NCI-H1105 (cell line): ENCODE results near the gene FOXN3.

Experiments used
- DNase-seq: peaks from one replicate; lab custom pipeline; 2025; lab: John Stamatoyannopoulos, UW

Gene FOXN3

DNA sequence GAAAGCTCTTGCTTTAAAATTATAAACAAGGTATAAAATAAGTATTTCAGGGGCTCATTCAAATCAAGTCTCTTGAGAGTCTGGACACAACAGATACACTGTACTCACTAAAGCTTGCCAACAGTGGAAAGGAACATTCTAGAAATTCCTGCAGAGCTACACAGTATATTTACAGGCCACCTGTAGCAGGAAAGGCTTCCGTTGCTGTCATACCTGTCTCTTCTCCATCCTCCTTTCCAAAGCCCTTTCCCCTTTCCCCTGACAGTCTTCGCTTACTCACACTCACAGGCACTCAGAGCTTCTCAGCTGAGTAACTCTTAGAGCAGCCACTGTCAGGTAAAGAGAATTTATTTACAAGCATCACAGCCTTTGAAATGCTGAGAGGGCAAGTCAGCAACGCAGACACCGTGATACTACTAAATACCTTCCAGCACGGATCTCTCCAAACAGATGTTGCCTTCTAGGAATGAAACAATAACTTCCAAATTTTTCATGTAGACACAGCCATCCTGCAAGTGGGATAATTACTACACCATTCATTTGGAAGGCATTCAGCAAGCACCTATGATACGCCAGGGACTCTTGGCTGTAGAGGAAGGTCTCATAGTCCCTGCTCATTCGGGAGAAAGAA lies 167.9 kb downstream of the FOXN3 start:
- DNase-seq = no peak

DNA sequence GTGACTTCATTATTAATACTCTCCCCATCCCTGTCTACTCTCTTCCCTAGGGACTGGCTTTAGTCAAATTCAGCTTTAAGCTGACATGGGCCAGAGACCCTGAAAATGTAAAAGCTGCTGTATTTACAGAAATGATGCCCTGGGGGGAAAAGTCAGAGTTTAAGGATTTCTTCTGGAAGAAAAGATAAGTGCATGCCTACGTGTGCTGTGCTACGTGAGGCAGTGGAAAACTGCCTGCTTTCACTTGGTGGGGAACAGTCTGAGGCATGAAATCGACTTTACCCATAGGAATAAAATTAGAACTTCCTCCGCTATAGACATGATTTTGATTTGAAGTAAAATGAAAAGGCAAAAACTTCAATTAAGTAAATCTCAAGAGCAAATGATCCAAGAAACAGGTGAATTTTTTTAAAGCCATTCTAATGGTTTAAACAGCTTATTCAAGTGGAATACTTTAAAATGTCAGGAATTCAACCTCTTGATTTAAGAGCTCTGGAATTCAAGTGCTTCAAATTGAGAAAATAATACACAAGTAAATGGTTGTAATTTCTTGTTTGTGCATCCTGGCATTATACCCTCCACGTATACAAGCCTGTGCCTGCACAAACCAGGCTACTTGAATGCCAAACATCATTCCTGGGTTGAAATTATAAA lies 168.5 kb downstream of the FOXN3 start:
- no peak for DNase-seq

DNA sequence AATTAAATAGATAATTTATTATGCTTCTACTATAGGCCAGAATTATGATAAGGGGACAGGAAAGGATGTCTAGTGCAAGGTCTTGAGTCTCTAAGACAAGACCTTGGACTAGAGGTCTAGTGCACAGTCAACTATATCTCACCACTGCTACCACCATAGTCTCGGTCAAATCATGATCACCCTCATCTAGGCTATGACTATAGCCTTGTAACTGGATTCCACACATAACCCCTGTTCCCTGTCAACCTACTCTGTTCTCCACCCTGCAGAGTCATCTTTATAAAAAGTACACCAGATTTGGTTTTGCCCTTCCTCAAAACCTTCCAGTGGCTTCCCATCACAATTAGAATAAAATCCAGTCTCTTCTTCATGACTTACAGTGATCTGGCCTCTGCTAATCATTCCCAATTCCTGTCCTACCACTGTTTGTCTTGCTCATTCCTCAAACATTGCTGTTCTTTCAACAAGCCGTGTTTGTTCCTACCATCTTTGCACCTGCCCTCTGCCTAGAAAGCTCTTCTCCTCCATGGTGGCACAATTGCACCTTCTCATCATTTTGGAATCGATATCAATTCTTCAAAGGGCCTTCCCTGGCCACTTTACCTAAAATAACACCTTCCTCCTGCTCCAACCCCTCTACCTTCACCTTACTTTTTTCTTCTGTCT lies 169.4 kb downstream of the FOXN3 start:
- DNase-seq = no peak

DNA sequence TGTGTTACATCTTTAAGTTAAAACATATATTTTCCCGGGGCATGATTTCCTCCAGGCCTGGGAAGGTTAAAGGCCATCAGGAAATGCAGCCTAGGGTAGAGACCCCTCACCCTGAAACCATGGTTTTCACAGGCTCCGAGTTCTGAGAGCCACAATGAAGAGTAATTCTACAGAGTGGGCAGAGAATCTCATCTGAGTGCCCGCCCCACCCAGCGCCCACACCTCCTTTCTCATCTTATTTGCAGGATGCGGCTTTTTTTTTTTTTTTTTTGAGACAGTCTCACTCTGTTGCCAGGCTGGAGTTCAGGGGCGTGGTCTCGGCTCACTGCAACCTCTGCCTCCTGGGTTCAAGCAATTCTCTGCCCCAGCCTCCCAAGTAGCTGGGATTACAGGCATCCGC lies 170.7 kb downstream of the FOXN3 start:
- no peak for DNase-seq

DNA sequence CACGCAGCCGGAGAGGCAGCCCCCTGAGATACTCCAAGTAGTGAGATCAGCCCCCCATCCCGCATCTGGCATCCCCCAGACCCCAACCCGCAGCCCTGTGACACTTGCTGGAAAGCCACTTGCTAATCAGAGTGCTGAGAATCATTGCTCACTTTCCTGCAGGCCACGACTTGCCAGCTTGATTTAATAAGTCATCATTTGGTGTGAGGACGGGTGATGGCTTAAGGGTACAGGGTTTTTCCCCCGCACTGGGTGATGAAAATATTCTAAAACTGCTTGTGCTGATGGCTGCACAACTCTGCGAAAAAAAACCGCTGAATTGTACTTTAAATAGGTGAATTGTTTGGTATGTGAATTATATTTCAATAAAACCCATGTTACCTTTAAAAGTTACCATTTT lies 171.2 kb downstream of the FOXN3 start:
- DNase-seq = no peak

DNA sequence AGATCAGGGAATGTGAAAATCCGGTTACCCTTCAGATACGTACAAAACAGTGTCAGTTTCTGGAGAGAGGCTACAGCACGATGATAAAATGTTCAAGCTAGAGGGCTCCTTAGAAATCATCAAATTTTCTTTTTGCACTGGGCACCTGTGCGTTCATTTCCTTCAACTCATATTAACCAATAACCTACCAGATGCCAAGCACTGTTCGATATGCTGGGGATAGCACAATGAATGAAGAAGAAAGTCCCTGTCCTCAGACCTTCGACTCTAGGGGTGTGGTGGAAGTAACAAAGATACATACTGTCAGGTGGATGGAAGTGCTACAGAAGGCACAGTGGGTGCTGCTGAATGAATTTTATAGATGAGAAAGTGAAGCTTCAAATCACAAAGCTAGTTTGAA lies 172.3 kb downstream of the FOXN3 start:
- DNase-seq = no peak

DNA sequence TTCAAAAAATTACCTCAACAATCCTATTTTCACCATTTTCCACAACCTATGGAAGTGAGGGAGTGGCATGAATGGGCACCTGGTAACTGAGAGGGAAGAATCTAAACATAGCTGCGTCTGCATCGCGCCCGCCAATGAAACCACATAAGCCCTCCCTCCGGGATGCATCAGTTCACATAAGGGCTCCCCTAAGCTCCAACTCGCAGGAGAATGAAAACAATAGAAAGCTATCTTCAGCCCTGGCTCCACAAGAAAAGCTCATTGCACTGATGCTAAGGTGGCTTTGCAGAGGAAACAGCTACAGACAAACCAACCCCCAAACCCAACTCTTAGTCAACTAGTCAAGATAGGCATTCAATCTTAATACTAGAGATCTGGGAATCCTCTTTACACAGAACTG lies 173.3 kb downstream of the FOXN3 start:
- no peak for DNase-seq

DNA sequence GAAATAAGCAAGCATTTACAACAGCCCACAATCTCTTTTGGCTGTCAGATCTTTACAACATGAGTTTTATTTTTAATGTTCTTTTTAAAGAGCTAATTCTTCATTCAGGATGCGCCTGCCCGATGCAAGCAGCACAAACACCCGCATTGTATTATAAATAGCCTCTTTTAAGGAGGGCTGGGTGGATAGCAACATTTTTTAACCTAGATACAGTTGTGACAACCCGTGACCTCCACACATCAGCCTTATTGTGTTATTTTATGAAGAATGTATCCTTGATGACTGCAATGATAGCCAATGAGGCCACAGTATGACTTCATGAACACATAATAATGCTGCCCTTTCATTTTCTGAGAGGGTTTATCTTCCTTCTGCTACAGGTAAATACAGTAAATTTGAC lies 173.7 kb downstream of the FOXN3 start:
- no peak for DNase-seq

DNA sequence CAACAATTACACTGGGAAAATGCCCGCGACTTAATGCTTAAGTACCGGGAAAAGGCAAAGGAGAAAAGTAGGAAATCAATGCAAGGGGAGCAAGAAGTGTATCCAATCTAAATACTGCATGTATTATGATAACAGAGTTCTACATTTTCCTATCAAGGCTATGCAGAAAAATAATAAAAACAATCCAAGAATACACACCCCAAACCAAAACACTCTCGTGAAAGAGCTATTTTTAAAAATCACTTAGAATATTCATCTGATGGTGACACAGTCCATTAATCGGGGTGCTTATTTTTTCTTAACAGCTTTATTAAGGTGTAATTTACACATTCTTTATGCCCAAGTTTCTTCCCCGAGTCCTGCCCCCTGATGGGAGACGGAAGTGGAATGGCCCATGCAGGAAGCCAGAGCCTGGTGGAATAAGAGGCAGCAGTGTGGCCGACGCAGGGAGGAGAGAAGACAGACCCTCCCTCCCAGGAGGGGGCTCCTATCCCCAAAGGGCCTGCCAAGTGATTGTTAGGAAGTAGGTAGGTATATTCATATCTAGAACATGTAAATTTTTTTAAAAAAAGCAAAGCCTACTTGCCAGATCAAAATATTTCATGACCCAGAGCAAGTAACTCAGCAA lies 174.3 kb downstream of the FOXN3 start:
- no peak for DNase-seq

DNA sequence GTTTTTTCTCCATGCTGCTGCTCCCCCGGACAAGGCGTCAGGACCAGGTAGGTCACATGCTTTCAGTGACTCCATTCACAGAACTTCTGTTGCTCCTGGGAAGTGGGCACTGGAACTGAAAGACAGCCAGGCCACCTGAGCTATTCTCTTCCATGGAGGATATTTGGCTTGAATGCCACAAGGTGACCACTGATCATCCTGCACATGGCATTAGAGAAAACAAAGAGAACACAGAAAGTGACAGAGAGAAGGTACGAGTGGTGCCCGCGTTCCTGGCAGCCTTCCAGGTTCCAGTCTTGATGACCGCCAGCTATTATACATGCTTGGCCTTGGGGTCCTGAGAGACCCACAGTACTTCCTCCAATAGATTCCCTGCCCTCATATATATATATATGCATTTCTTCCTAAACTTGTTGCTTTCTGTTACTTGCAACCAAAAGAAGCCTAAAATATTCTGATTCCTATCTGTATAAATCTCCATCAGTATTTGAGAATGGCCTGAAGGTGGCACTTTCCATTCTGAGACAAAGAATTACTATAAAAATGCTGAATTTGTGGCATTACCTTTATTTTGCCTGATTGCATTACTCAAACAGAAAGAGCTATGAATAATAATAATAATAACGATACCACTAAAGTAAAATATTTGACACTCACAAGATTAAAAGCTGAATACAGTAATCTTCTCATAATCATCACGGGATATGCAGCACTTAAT lies 174.9 kb downstream of the FOXN3 start:
- DNase-seq = no peak

DNA sequence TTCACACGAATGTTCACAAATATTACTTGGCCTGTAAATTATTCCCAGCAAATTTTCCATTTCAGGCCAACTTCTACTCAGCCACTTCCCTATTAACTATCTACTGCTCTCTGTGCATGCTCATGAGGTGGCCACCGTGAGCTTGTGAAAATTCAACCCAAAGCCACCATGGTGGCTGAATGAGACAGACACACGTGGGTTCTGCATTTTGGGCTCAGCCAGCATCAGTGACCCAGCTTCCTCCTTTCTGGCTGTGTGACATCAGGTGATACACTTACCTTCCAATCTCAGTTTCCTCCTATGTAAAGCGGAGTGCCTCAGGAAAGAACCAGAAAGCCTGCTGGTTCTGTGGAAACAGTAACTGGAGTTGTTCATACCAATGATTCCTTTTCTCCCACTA lies 175.8 kb downstream of the FOXN3 start:
- no peak for DNase-seq

DNA sequence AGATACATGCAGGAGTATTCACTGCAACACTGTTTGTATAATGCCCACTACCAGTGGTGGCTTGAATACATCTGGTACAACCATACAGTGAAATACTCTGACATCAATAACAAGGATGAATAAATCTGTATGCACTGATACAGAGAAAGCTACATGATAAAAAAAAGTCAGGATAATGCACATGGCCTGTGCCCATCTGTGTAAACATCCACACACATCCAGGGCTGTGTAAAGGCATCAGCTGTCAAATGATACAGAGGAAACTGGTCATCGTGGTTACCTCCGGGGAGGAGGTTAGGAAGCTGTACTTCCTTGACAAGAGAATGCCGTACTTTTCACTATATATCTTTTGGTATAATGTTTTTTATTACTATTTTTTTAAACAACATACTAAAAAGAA lies 176.6 kb downstream of the FOXN3 start:
- DNase-seq = no peak

DNA sequence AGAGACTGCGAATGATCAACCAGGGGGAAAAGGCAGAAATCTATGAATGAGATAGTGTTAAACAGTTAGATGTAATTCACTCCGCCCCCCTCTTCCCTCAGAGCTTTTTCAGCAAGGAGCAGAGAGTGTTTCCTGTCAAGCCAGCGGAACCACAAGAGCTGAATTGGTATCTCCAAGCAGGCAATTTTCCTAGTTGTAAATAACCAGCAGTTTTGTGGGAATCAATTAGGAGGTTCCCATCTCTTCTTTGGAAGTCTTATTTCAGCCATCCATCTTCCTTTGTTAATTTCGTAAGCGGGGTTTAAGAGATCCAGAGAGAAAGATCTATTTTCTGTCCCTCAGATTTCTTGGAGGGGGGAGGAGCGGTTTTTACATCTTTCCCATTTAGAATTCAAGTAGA lies 178.0 kb downstream of the FOXN3 start:
- no peak for DNase-seq

DNA sequence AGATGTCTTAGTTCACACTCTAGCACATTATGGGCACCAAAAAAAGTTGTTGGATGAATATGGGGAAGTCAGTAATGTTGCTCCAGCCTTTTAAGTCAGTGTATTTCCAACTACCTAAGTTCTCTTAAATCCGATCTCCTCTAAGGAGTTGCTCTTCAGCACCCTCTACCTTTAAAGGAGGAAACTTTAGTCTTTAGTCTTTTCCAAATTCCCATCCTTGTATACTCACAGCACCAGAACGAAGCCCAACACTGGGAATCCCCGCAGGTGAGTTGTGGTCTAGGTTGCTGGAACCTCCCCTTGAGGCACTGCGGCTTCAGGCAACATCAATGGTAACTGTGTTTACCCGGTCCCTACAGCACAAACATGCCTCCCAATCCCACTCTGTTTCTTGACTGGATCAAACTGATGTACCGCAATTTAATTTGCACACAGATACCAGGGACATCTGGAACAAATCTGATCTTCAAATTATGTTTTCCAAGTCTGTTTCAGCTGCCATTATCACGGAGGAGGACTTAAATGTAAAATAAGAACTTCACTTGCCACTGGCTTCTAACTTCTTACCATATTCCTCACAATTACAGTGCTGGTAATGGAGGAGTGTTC lies 179.0 kb downstream of the FOXN3 start:
- no peak for DNase-seq

DNA sequence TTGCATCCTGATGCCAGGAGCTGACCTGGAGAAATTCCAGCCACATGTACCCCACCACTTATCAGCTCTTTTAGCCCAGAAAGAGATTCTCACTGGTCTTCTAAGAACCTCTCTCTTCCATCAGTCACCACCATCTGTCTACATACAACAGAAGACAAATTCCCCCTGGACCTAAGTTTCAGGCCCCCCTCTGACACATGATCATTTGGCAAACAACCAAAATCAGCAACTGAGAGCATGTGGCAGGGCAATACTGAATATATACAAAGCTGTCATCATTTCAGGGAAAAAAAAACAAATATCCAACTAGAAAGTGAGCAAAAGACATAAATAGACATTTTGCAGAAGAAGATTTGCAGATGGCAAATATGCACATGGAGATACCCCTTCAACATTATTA lies 180.2 kb downstream of the FOXN3 start:
- no peak for DNase-seq

DNA sequence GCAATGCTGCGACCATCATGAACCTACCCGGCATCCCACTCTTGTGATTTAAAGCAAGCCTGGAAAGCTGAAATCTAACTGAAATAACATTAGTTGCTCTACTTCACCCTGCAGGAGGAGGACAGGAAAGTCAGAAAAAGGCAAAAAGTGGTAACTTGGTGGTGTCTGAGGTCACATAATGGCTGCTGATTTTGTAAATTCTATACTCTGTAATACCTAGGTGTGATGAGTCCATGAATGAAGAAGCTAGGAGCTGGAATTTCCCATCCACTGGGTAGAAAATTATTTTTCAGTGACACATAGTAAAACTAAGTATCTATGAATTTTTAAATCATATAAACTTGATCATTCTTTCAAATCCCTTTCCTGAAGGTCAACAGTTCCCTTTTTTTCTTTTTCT lies 183.8 kb downstream of the FOXN3 start:
- no peak for DNase-seq

DNA sequence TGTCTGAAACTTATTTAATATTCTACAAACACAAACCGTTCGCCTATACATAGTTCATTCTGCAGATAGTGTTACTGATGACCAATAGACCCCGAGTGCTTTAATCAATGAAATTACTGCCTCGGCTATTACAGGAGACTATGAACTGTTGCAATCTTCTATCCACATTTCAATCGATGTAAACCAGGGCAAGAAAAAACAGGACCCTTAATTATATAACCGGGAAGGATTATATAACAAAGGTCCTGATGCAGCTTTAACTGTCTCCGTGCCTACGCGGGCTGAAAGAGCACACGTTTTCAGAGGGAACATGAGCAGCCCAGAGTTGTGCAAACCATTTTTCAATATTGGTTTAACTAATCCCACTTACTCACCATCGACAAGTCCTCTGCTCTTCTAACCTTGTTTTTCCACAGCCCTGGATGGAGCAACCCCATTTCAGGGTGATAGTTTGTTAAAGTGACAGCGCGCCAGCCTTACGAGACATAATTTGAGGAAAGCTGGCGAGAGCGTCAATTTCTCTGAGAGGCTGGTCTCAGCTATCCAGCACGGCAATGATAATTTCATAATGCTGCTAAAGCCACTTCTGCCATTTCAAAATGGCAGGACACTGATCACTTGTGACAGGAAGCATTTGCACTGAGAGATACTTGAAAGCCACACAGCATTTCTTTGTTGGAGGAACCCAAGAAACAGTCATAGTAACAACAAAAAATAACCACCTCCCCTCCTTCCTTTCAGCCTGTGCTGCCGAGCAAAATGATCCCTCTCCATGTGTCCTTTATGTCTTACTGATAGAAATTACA lies 184.6 kb downstream of the FOXN3 start:
- no peak for DNase-seq

DNA sequence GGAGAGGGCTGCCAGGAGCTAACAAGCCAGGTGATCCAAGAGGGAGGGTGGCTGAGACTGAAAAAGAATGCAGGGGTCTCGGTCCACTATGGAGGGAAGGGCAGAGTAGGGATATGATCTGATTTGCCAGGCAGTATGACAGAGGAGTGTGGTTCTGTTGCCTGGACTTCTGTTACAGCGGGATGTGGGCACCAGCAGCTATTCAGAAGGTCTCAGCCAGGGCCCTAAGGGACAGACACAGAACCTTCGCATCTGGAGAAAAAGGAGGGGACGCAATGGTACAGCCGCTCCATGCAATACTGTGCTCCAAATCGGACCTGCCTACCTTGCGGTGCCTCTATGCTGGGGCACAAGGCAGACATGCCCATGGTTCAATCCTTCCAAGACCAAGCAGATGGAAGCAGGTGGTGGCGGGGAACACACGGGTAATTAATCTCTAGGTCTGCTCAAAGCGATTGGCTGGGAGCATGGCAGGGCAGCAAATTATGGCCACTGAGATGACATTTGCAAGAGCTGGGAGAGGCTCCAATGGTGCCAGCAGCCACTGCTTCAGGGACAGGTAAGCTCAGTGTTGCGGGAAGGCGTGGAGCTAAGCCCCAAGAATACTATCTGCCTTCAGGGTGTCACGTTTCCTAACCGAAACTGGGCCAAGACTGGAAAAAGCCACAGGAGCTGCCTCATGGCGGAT lies 185.5 kb downstream of the FOXN3 start:
- no peak for DNase-seq

DNA sequence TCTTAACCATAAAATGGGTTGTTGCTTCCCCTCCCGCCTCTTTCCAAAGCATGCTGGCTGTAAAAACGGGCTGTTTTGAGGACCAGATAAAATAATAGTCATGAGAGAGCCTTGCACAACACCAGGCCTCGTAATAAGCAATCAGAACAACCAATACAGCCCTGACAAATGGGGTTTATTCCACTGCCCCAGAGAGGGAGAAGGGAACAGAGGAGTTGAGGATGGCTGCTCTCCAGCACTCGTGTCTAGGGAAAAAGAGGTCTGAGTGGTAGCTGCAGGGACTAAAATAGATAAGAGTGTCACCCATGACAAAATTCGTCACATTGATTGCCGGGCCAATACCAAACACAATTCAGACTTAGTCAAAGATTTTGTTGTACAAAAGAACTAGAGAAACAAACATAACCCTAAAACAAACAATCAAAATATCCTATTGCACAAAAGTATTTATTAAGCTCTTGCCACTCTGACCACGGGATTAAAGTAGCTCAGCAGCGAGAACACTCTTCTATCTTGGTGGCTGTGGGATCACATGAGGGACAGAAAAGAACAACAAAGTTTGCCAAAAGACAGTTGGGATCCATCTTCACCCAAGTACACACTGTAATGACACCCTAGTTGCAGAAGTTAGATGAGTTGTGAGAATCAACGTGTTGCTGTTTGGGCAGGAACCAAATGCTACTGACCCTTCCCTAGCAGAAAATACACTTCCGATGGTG lies 188.0 kb downstream of the FOXN3 start:
- no peak for DNase-seq

DNA sequence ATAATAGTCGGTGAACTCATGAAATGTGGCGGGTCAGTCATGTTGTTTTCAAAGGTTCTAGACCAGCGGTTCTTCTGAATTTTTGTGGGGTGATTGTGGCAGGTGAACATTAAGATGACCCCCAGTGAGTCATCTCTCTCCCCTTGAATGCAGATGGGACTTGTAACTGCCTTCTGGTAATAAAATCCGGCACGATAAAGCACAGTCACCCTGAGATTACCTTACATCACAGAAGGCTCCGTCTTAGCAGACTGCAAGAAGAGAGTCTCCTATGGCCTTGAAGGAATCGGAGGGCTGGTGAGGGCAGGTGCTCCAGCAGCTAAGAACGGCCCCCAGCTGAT lies 189.6 kb downstream of the FOXN3 start:
- DNase-seq = no peak
